Measurements from ENCODE around the gene AFAP1L2.

Gene AFAP1L2

DNA sequence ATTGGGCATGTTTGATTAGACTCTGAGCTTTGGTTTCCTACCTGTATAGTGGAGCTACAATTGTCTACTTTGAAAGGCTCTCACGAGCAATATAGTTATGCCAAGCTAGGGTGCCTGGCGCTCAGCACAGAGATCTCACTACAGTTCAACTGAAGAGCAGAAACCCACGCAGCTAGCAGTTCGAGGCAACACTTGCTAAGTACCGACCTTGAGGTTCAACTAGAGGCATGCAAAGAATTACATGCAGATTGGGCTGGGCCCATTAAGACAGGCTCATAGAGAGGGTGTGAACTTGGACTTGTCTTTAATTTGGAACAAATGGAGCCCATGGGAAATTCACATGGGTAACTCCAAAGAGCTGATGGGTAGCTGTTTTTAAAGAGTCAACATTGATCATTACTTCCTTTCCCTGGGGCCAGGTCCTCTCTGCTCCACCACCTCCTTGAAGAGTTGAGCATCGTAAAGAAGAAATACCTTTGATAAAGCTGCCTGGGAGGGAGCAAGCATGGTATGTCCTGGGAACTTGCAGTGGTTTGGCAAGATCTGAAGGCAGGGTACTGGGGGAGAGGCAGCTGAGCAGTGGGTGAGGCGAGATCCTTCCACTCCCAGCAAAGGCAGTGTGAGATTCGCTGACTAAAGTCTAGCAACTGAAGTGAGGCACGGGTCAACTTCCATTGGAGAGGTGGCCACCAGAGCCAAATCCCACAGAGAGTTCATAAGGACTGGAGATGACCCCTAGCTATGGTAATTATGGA lies 25.5 kb upstream of the AFAP1L2 start:
- no peak for TF ChIP-seq EZH2phosphoT487 (IDR thresholded peaks at IDR 0.05; ENCODE audit: borderline replicate concordance)
- TF ChIP-seq, protein P1, sequence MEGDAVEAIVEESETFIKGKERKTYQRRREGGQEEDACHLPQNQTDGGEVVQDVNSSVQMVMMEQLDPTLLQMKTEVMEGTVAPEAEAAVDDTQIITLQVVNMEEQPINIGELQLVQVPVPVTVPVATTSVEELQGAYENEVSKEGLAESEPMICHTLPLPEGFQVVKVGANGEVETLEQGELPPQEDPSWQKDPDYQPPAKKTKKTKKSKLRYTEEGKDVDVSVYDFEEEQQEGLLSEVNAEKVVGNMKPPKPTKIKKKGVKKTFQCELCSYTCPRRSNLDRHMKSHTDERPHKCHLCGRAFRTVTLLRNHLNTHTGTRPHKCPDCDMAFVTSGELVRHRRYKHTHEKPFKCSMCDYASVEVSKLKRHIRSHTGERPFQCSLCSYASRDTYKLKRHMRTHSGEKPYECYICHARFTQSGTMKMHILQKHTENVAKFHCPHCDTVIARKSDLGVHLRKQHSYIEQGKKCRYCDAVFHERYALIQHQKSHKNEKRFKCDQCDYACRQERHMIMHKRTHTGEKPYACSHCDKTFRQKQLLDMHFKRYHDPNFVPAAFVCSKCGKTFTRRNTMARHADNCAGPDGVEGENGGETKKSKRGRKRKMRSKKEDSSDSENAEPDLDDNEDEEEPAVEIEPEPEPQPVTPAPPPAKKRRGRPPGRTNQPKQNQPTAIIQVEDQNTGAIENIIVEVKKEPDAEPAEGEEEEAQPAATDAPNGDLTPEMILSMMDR (conservative IDR thresholded peaks at IDR 0.05; ENCODE audit: low read length) = no peak
- H3K9me2 ChIP-seq (replicated peaks; ENCODE audit: low read depth, low read length) = no peaks in the 10 kb centered on the region
- H3F3A ChIP-seq (ENCODE audit: low read depth) = no peaks in the 10 kb centered on the region; the same call in 1 of the 2 replicates
- H3K36me3 ChIP-seq (ENCODE audit: insufficient read depth, low read length) = peaks cover 27% of the 10 kb centered on the region; the same call in 1 of the 2 replicates
- no peaks in the 10 kb centered on the region for H3K79me2 ChIP-seq (ENCODE audit: insufficient read depth, low read length)
- no peaks in the 10 kb centered on the region for H4K20me1 ChIP-seq (ENCODE audit: insufficient read depth, low read length, poor library complexity, severe bottlenecking)
- no peaks in the 10 kb centered on the region for H3K9me3 ChIP-seq (ENCODE audit: insufficient read depth, low read depth, low read length)
- no peak overlapping the region for H3K4me2 ChIP-seq (ENCODE audit: low read depth, low read length, poor library complexity, severe bottlenecking)
- no peaks in the 10 kb centered on the region for H3K27me3 ChIP-seq (ENCODE audit: insufficient read depth, low read length, poor library complexity, severe bottlenecking)
- H3K4me1 ChIP-seq (ENCODE audit: insufficient read depth, low read length, poor library complexity, severe bottlenecking) = no peaks in the 10 kb centered on the region
- no peak overlapping the region for H3K9ac ChIP-seq (ENCODE audit: low read depth, low read length, poor library complexity, severe bottlenecking)
- H3K4me3 ChIP-seq (ENCODE audit: low read length, poor library complexity, severe bottlenecking) = no peak overlapping the region
- H2AFZ ChIP-seq (ENCODE audit: low read length) = no peak overlapping the region

DNA sequence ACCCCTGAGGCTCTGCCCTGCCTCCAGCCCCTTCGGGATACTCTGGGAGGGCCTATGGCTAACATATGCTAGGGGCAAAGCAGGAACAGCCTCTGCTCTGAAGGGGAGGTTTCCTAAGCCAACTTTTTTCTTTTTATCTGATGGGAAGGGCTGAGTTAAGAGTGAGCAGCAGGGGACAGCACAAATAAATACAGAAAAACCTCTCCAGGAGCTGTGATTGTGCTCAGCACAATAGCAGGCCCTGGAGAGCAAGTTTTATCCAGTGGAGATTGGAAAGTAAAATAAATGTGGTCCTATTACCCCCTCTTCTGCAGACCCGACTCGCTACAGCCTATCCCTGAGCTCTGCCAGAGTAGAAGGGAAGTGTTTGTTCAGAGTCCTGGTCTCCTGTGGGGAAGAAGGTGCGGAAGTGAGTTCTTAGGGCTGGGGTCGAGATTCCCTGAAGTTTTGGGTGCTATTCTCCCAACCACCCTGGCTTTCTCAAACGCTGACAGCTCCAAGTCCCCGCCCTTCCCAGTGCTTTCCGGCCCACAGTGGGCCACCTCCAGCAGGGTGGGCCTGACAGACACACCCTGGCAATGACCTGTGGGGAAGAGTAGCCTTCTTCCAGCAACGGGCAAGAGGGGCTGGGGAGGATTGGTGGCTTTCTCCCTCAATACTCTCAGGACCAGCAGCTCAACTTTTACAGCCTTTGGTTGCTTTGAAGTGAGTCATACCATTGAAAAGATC lies 23.0 kb upstream of the AFAP1L2 start:
- Histone ChIP-seq H3K9me2 (replicated peaks; ENCODE audit: low read depth, low read length) (no peaks in the 10 kb centered on the region), H3K27me3 (ENCODE audit: insufficient read depth, low read length, poor library complexity, severe bottlenecking) (no peaks in the 10 kb centered on the region), H4K20me1 (ENCODE audit: insufficient read depth, low read length, poor library complexity, severe bottlenecking) (no peaks in the 10 kb centered on the region), H3K9me3 (ENCODE audit: insufficient read depth, low read depth, low read length) (no peaks in the 10 kb centered on the region), H3K4me2 (ENCODE audit: low read depth, low read length, poor library complexity, severe bottlenecking) (no peak overlapping the region), H3K4me1 (ENCODE audit: insufficient read depth, low read length, poor library complexity, severe bottlenecking) (no peaks in the 10 kb centered on the region), H3K79me2 (ENCODE audit: insufficient read depth, low read length) (no peaks in the 10 kb centered on the region), H3F3A (ENCODE audit: low read depth) (no peaks in the 10 kb centered on the region; the same call in 1 of the 2 replicates), H3K4me3 (ENCODE audit: low read length, poor library complexity, severe bottlenecking) (no peak overlapping the region), H2AFZ (ENCODE audit: low read length) (no peak overlapping the region), H3K36me3 (ENCODE audit: insufficient read depth, low read length) (peaks cover 8% of the 10 kb centered on the region; the same call in 1 of the 2 replicates), H3K9ac (ENCODE audit: low read depth, low read length, poor library complexity, severe bottlenecking) (no peak overlapping the region)
- TF ChIP-seq, protein P1 (conservative IDR thresholded peaks at IDR 0.05; ENCODE audit: low read length) = no peak
- TF ChIP-seq EZH2phosphoT487 (IDR thresholded peaks at IDR 0.05; ENCODE audit: borderline replicate concordance) = no peak

DNA sequence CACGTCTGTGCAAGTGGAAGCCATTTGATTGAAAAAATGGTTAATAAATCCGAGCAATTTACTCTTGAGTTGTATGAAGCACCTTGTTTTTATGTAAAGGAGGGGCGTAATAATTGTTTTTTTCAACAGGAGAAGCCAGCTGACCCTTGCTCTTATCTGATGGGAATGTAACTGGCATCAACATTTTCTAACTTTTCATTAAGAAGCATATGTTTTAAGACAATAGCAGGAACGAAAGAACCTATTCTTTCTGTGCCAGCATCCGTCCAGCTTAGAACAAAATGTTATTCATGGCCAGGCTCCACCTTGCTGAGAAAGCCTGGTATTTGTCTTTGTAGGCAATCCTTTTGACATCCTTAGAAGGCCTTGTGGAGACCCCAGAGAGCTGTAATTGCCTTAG lies 22.2 kb upstream of the AFAP1L2 start:
- Histone ChIP-seq H3K9me2 (replicated peaks; ENCODE audit: low read depth, low read length) (no peaks in the 10 kb centered on the region), H3K9ac (ENCODE audit: low read depth, low read length, poor library complexity, severe bottlenecking) (no peak overlapping the region), H2AFZ (ENCODE audit: low read length) (no peak overlapping the region), H3K4me1 (ENCODE audit: insufficient read depth, low read length, poor library complexity, severe bottlenecking) (no peaks in the 10 kb centered on the region), H3K9me3 (ENCODE audit: insufficient read depth, low read depth, low read length) (no peaks in the 10 kb centered on the region), H3K79me2 (ENCODE audit: insufficient read depth, low read length) (no peaks in the 10 kb centered on the region), H3K36me3 (ENCODE audit: insufficient read depth, low read length) (peaks cover 3% of the 10 kb centered on the region; the same call in 1 of the 2 replicates), H3K4me3 (ENCODE audit: low read length, poor library complexity, severe bottlenecking) (no peak overlapping the region), H3K27me3 (ENCODE audit: insufficient read depth, low read length, poor library complexity, severe bottlenecking) (no peaks in the 10 kb centered on the region), H3F3A (ENCODE audit: low read depth) (no peaks in the 10 kb centered on the region), H3K4me2 (ENCODE audit: low read depth, low read length, poor library complexity, severe bottlenecking) (no peak overlapping the region), H4K20me1 (ENCODE audit: insufficient read depth, low read length, poor library complexity, severe bottlenecking) (no peaks in the 10 kb centered on the region)
- no peak for TF ChIP-seq EZH2phosphoT487 (IDR thresholded peaks at IDR 0.05; ENCODE audit: borderline replicate concordance)
- TF ChIP-seq, protein P1 (conservative IDR thresholded peaks at IDR 0.05; ENCODE audit: low read length) = no peak
